ENCODE data around the gene MAPKBP1. TPM values are rescaled to one million over a fixed set of nuclear protein-coding genes. Genes with fewer than 3 reads are reported as not detected.

The MAPKBP1 gene
- total and polyA plus RNA-seq, 2 of the 4 experiments (the other 2 are of a cell fraction): 12.5 to 15.3 TPM

DNA sequence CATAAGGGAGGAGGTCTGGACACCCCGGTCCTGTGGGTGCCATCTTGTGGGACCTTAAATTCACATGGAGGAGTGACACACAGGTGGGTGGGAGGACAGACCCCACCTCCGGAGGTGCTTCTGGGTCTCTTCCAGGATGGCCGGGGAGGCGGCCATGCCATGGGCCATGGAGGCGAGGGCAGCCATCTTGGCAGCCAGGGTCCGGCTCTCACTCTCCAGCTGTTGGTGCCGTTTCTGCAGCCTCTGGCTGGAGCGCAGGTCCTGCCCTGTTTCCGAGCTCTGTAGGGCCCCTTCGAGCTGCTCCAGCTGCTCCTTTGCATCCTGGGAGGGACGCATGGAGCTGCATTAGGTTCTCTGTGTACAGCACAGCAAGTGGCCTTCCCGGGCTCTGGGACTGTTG is 100.5 kb downstream of the MAPKBP1 start:
- Histone ChIP-seq H4K91ac (ENCODE audit: insufficient read depth, low read depth, low read length) (no peak overlapping the region), H4K8ac (ENCODE audit: low read depth in 2 of 2, low read length in 2 of 2) (no peak overlapping the region), H3K4me3 (ENCODE audit: insufficient read depth, low read depth, low read length) (no peak overlapping the region), H3K18ac (ENCODE audit: low read depth, low read length) (no peak overlapping the region), H2AFZ (replicated peaks; ENCODE audit: low read length, poor library complexity) (no peak overlapping the region), H3K27ac (ENCODE audit: insufficient read depth, low read length) (no peak overlapping the region), H3K27me3 (ENCODE audit: control insufficient read depth, insufficient read depth, low read length) (peaks cover 27% of the 10 kb centered on the region; the same call in 1 of the 2 replicates), H2AK9ac (replicated peaks; ENCODE audit: low read depth, low read length, poor library complexity) (no peak overlapping the region), H2BK120ac (ENCODE audit: low read depth, low read length) (no peak overlapping the region), H3K4me2 (ENCODE audit: low read depth, low read length) (no peak overlapping the region), H2AK5ac (ENCODE audit: low read depth, low read length) (no peak overlapping the region), H3K9me3 (ENCODE audit: control insufficient read depth, insufficient read depth, low read length) (no peaks in the 10 kb centered on the region), H3K9me1 (ENCODE audit: insufficient read depth, low read length) (0 out of 2 replicates have a peak, but pooled peaks cover 2% of the 10 kb centered on the region), H3K9ac (ENCODE audit: low read depth, low read length) (no peak overlapping the region), H3K4me1 (ENCODE audit: control insufficient read depth, insufficient read depth, low read length) (peaks cover 2% of the 10 kb centered on the region; the same call in 1 of the 2 replicates), H4K20me1 (ENCODE audit: insufficient read depth, low read length) (peaks cover 3% of the 10 kb centered on the region; the same call in 1 of the 2 replicates), H3K56ac (ENCODE audit: extremely low read depth, insufficient read depth, low read length) (no peak overlapping the region), H3K14ac (replicated peaks; ENCODE audit: low read depth, low read length) (no peak overlapping the region), H4K5ac (ENCODE audit: low read depth, low read length) (no peak overlapping the region), H2BK15ac (ENCODE audit: low read depth, low read length) (no peak overlapping the region), H2BK20ac (ENCODE audit: low read depth, low read length) (no peak overlapping the region), H3K79me1 (ENCODE audit: low read depth in 1 of 2, low read length in 2 of 2) (no peaks in the 10 kb centered on the region), H3K23ac (ENCODE audit: low read depth, low read length) (no peak overlapping the region), H3K36me3 (ENCODE audit: control insufficient read depth, insufficient read depth, low read length) (no peaks in the 10 kb centered on the region), H2BK5ac (ENCODE audit: low read depth, low read length, poor library complexity, severe bottlenecking) (no peak overlapping the region), H3K4ac (ENCODE audit: low read depth, low read length) (no peak overlapping the region)
- no TSS peak for BruUV-seq (replicated peaks)
- TF ChIP-seq, protein P1, sequence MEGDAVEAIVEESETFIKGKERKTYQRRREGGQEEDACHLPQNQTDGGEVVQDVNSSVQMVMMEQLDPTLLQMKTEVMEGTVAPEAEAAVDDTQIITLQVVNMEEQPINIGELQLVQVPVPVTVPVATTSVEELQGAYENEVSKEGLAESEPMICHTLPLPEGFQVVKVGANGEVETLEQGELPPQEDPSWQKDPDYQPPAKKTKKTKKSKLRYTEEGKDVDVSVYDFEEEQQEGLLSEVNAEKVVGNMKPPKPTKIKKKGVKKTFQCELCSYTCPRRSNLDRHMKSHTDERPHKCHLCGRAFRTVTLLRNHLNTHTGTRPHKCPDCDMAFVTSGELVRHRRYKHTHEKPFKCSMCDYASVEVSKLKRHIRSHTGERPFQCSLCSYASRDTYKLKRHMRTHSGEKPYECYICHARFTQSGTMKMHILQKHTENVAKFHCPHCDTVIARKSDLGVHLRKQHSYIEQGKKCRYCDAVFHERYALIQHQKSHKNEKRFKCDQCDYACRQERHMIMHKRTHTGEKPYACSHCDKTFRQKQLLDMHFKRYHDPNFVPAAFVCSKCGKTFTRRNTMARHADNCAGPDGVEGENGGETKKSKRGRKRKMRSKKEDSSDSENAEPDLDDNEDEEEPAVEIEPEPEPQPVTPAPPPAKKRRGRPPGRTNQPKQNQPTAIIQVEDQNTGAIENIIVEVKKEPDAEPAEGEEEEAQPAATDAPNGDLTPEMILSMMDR (conservative IDR thresholded peaks at IDR 0.05; ENCODE audit: low read depth, low read length): no peak
- TF ChIP-seq ELK1 (IDR thresholded peaks at IDR 0.05; ENCODE audit: borderline replicate concordance, low read depth, low read length): no peak
- TF ChIP-seq MXI1 (IDR thresholded peaks at IDR 0.05; ENCODE audit: borderline replicate concordance, low read depth, low read length): no peak
- no peak for TF ChIP-seq CHD1 (IDR thresholded peaks at IDR 0.05; ENCODE audit: low read depth, low read length)
- no peak for TF ChIP-seq FOS (IDR thresholded peaks at IDR 0.05; ENCODE audit: low read depth, low read length)
- no peak for TF ChIP-seq SMC3 (IDR thresholded peaks at IDR 0.05; ENCODE audit: low read depth, low read length)
- TF ChIP-seq RCOR1 (IDR thresholded peaks at IDR 0.05; ENCODE audit: insufficient replicate concordance, low read length): no peak
- TF ChIP-seq RAD21 (IDR thresholded peaks at IDR 0.05; ENCODE audit: low read length): no peak
- TF ChIP-seq MAZ (IDR thresholded peaks at IDR 0.05; ENCODE audit: borderline replicate concordance, low read depth, low read length): no peak
- TF ChIP-seq MAFK (IDR thresholded peaks at IDR 0.05; ENCODE audit: low read depth, low read length): no peak
- no peak for TF ChIP-seq POLR2A (IDR thresholded peaks at IDR 0.05; ENCODE audit: low read depth, low read length)
- TF ChIP-seq, protein P2, sequence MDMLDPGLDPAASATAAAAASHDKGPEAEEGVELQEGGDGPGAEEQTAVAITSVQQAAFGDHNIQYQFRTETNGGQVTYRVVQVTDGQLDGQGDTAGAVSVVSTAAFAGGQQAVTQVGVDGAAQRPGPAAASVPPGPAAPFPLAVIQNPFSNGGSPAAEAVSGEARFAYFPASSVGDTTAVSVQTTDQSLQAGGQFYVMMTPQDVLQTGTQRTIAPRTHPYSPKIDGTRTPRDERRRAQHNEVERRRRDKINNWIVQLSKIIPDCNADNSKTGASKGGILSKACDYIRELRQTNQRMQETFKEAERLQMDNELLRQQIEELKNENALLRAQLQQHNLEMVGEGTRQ (IDR thresholded peaks at IDR 0.05; ENCODE audit: low read depth, low read length): no peak
- TF ChIP-seq CEBPB (IDR thresholded peaks at IDR 0.05; ENCODE audit: low read depth, low read length): no peak
- no peak for TF ChIP-seq RFX5 (IDR thresholded peaks at IDR 0.05; ENCODE audit: low read depth, low read length)
- CTCF ChIA-PET: no interaction called here
- dilution Hi-C loops (cut with HindIII; ENCODE audit: low sequenced_read_pairs, unreplicated experiment) (no loop called here), in situ Hi-C loops (cut with MboI; ENCODE audit: low sequenced_read_pairs) (no loop called here), intact Hi-C loops (cut with micrococcal nuclease) (no loop called here)
- WGBS, 2 experiments (ENCODE audit: extremely low coverage in 2 of 2, insufficient read length in 1 of 2): 73% methylated on average over 10 of the region's 12 CpGs; no CpG with 5 or more reads in 1 of the 2 experiments
- POLR2A ChIA-PET (ENCODE audit: unreplicated experiment): no interaction called here
- ATAC-seq (ENCODE audit: low read depth) (no peak), DNase-seq (no peak)
